Stimulated activated CD8-positive, alpha-beta memory T cell treated with anti-CD3 and anti-CD28 coated beads, Interleukin-7, amount 100 ng/mL, for 48 hours (primary cell): ENCODE results near the gene CATSPERD.

ENCODE experiments used
- DNase-seq, 2 donors: peaks; one replicate each; pipeline ENCODE4 v3.0.0-alpha.2; 2020; ENCODE audit warnings: low read depth in 1 of 2; ENCODE audit errors: extremely low read depth in 1 of 2

The CATSPERD gene

DNA sequence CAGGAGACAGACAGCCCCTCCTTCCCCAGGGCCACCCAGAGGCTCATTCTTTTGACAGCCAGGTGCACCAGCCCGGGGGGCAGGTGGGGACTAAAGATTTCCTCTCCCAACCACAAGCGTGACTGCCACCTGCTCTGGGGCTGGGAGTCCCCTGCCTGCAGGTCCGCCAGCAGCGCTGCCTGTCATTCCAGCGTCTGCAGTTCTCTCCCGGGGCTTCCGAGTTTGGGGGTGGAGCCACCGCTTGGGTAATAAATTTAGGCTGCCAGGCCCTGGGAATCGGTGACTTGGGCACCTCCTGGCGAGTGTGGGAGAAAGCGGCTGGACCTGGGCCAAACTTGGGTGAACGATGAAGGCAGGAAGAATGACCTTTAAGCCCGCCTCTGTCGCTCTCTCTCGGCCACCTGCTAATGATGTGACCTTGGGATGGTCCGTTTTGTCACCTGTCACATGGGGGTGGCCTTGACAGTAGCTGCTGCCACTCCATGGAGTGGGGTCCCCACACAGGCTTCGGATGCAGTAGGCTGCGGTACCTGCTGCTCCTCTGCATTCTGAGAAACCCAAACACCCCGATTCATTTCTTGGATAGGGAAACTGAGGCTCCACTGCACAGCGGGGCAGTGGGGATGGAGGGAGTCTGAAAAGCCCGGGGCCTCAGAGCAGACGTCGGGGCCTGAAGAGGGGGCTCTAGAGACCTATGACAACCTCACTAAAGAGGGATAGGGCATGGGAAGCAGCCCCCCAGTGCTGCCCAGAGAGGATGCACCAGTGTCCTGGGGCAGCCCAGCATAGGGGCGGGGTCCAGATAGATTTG, 106.3 kb downstream of the CATSPERD start:
- DNase-seq, result no peak

DNA sequence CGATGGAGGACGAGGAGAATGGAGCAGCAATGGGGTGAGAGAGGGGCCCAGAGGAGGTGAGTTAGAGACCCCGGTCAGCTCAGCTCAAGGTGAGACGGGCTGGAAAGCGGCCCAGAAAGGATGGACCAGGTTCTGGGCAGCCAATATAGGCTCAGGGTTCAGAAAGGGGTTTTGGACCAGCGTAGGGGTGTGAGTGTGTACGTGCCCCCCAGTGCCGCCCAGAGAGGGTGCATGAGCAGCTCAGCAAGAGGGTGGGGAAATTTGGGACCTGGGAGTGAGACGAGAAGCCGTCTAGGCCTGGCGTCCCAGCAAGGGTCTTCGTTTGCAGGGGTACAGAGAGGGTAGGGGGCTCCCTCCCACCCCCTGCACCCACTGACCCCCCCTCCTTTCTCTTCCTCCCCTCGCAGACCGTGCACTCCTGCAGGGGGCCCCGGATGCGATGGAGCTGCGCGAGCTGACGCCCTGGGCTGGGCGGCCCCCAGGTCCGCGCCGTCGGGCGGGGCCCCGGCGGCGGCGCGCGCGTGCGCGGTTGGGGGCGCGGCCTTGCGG, 107.0 kb downstream of the CATSPERD start:
- DNase-seq, result no peak

- peak; percentile 89 to 98 for DNase-seq
Observed at GRCh38 chr19:5827891-5828660, 107.6 kb downstream of the CATSPERD start.
